Liver (tissue), 9 donors: ENCODE measurements around the gene AHI1. TPM values are rescaled to one million over a fixed set of nuclear protein-coding genes. Genes with fewer than 3 reads are reported as not detected.

Experiments used
- DNase-seq: peaks from one replicate; pipeline ENCODE4 v3.0.0-alpha.2; 2017; ENCODE audit warnings: low spot score
- H3K27ac ChIP-seq, 2 donors: one replicate each; pipeline ENCODE4 v1.7.0; 2013; ENCODE audit warnings: inconsistent platforms in 2 of 2, low read length in 2 of 2, control low read depth in 1 of 2, low read depth in 1 of 2, mild to moderate bottlenecking in 1 of 2
- H3K27me3 ChIP-seq, 4 donors: one replicate each; pipeline versions ENCODE4 v1.6.1 to v1.7.0; 2013; ENCODE audit warnings: low read length in 3 of 4, inconsistent platforms in 1 of 4, mild to moderate bottlenecking in 1 of 4, moderate library complexity in 1 of 4; ENCODE audit not compliant: control insufficient read depth in 4 of 4, insufficient read depth in 4 of 4
- H3K36me3 ChIP-seq, 4 donors: one replicate each; pipeline versions ENCODE4 v1.6.1 to v1.7.0; 2013; ENCODE audit warnings: low read length in 3 of 4, mild to moderate bottlenecking in 3 of 4, low read depth in 1 of 4, moderate library complexity in 1 of 4; ENCODE audit not compliant: control insufficient read depth in 4 of 4, insufficient read depth in 3 of 4
- H3K4me1 ChIP-seq, 4 donors: one replicate each; pipeline versions ENCODE4 v1.6.1 to v1.7.0; 2013; ENCODE audit warnings: low read length in 3 of 4, mild to moderate bottlenecking in 3 of 4, moderate library complexity in 1 of 4; ENCODE audit not compliant: control insufficient read depth in 4 of 4, insufficient read depth in 4 of 4
- H3K4me3 ChIP-seq, 3 donors: one replicate each; pipeline versions ENCODE4 v1.6.1 to v1.7.0; 2013; ENCODE audit warnings: low read length in 3 of 3, control low read depth in 1 of 3, low read depth in 1 of 3, mild to moderate bottlenecking in 1 of 3
- H3K9ac ChIP-seq, 2 donors: one replicate each; pipeline ENCODE4 v1.7.0; 2013; ENCODE audit warnings: low read length in 2 of 2, mild to moderate bottlenecking in 2 of 2, moderate library complexity in 2 of 2, control low read depth in 1 of 2, low read depth in 1 of 2
- H3K9me3 ChIP-seq, 4 donors: one replicate each; pipeline versions ENCODE4 v1.6.1 to v1.7.0; 2013; ENCODE audit warnings: low read length in 3 of 4; ENCODE audit not compliant: control insufficient read depth in 4 of 4
- EGR1 ChIP-seq, 2 donors: IDR thresholded peaks; 2 replicates each; pipeline ENCODE4 v1.6.1; 2016 to 2018; ENCODE audit warnings: antibody characterized with exemption in 2 of 2, low read depth in 2 of 2
- FOXA1 ChIP-seq: IDR thresholded peaks from 2 replicates; pipeline ENCODE4 v1.6.1; 2016; ENCODE audit warnings: antibody characterized with exemption
- FOXA2 ChIP-seq: IDR thresholded peaks from 2 replicates; pipeline ENCODE4 v1.6.1; 2016; ENCODE audit warnings: antibody characterized with exemption
- GABPA ChIP-seq, 2 donors: IDR thresholded peaks in 1 of 2; conservative IDR thresholded peaks in 1 of 2; 2 replicates each; pipeline ENCODE4 v1.6.1; 2016; ENCODE audit warnings: antibody characterized with exemption in 2 of 2, mild to moderate bottlenecking in 1 of 2, moderate library complexity in 1 of 2
- HNF4A ChIP-seq, 2 donors: conservative IDR thresholded peaks; 2 replicates each; pipeline ENCODE4 v1.6.1; 2016; ENCODE audit warnings: antibody characterized with exemption in 2 of 2, mild to moderate bottlenecking in 2 of 2
- HNF4G ChIP-seq: IDR thresholded peaks from 2 replicates; pipeline ENCODE4 v1.6.1; 2016; ENCODE audit warnings: antibody characterized with exemption
- JUND ChIP-seq, 2 donors: IDR thresholded peaks; 2 replicates each; pipeline ENCODE4 v1.6.1; 2016; ENCODE audit warnings: antibody characterized with exemption in 2 of 2
- MAX ChIP-seq: IDR thresholded peaks from 2 replicates; pipeline ENCODE4 v1.6.1; 2016; ENCODE audit warnings: antibody characterized with exemption
- RAD21 ChIP-seq, 2 donors: IDR thresholded peaks; 2 replicates each; pipeline ENCODE4 v1.6.1; 2016; ENCODE audit warnings: antibody characterized with exemption in 2 of 2, mild to moderate bottlenecking in 2 of 2
- RXRA ChIP-seq, 2 donors: IDR thresholded peaks; 2 replicates each; pipeline ENCODE4 v1.6.1; 2017 to 2018; ENCODE audit warnings: antibody characterized with exemption in 2 of 2, mild to moderate bottlenecking in 1 of 2
- SP1 ChIP-seq: IDR thresholded peaks from 2 replicates; pipeline ENCODE4 v1.6.1; 2018; ENCODE audit warnings: antibody characterized with exemption, mild to moderate bottlenecking
- TAF1 ChIP-seq: conservative IDR thresholded peaks from 2 replicates; pipeline ENCODE4 v1.6.1; 2016; ENCODE audit warnings: antibody characterized with exemption, mild to moderate bottlenecking
- YY1 ChIP-seq: IDR thresholded peaks from 2 replicates; pipeline ENCODE4 v1.6.1; 2016; ENCODE audit warnings: antibody characterized with exemption, mild to moderate bottlenecking
- ZBTB33 ChIP-seq: IDR thresholded peaks from 2 replicates; pipeline ENCODE4 v1.6.1; 2016; ENCODE audit warnings: antibody characterized with exemption
- WGBS: extraction: QIAGEN DNeasy Blood & Tissue Kit; methylation state at CpG from one replicate; pipeline ENCODE4 v1.1.7; 2013; 5-methylcytosine and 5-hydroxymethylcytosine counted together
- polyA plus RNA-seq, 2 donors: library from polyadenylated mRNA; stranded (reverse) in 1 of 2; unstranded in 1 of 2; fragments of 200-250 nt in 1 of 2; fragments of >200 nt in 1 of 2; fragmentation: Nextera tagmentation in 1 of 2; extraction: Ambion mirVana in 1 of 2; gene quantifications; one replicate each; pipeline versions ENCODE4 v1.2.1 to v1.2.3, GENCODE V29; 2013 to 2015
- total RNA-seq, 2 donors: library from RNA; depleted of rRNA; stranded (reverse); fragments of >200 nt; gene quantifications; one replicate each; pipeline ENCODE4 v1.2.3, GENCODE V29; 2014
- TF ChIP-seq, protein P1 (sequence below): fragments of 150-350 bp; IDR thresholded peaks from 2 replicates; pipeline ENCODE4 v1.5.1; 2017; ENCODE audit warnings: improper control_type of control experiment, low read depth, low read length; ENCODE audit not compliant: missing input control
- TF ChIP-seq, protein P2 (sequence below): IDR thresholded peaks from 2 replicates; pipeline ENCODE4 v1.6.1; 2016; ENCODE audit warnings: antibody characterized with exemption
- donor health status: healthy.
- donor health status: healthy.
- donor health status: healthy.
- donor health status: healthy.
- donor health status: healthy.

The AHI1 gene
- total and polyA plus RNA-seq, 4 donors = 2.0 to 14.4 (median 9.0) TPM

GRCh38 chr6:135498185-135498841 lies 773 bp upstream of the AHI1 start (continued):
- TF ChIP-seq, protein P1, sequence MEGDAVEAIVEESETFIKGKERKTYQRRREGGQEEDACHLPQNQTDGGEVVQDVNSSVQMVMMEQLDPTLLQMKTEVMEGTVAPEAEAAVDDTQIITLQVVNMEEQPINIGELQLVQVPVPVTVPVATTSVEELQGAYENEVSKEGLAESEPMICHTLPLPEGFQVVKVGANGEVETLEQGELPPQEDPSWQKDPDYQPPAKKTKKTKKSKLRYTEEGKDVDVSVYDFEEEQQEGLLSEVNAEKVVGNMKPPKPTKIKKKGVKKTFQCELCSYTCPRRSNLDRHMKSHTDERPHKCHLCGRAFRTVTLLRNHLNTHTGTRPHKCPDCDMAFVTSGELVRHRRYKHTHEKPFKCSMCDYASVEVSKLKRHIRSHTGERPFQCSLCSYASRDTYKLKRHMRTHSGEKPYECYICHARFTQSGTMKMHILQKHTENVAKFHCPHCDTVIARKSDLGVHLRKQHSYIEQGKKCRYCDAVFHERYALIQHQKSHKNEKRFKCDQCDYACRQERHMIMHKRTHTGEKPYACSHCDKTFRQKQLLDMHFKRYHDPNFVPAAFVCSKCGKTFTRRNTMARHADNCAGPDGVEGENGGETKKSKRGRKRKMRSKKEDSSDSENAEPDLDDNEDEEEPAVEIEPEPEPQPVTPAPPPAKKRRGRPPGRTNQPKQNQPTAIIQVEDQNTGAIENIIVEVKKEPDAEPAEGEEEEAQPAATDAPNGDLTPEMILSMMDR = peak; percentile 0
- TF ChIP-seq GABPA (IDR thresholded peaks at IDR 0.05 in 1 of 2, conservative IDR thresholded peaks at IDR 0.05 in 1 of 2) (no peak), RXRA (IDR thresholded peaks at IDR 0.05) (no peak), TAF1 (peak; percentile 60), JUND (IDR thresholded peaks at IDR 0.05) (peak; percentile 97 to 98), HNF4G (no peak), YY1 (peak; percentile 98), RAD21 (IDR thresholded peaks at IDR 0.05) (no peak), MAX (peak; percentile 37)

DNA sequence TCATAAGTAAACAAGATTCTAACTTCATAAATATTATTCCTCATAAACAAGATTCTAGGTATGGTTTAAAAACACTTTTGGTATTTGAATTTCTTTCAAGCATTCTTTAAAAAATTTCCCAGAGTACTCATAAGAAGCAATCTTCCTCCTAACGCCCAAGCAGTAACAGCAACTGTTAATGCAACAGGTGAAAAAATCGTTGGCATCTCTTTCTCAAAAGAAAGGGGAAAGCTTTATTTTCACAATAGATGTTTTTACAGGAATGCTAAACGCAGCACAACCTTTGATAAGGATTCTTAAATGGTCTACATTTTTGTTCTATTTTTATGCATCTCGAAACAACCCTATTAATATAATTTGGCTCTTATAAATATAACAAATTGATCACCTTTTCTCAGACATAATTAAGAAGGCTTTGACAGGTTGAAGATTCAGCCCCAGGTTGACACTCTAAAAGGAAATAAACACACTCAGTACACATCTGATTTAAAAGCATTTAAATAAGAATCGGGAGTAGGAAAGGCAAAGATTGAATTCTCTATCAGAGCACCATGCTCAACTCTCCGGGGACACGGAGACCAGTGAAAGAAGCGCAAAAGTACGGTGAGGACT lies 634 bp downstream of the AHI1 start:
- Histone ChIP-seq H3K27me3 (no peaks in the 10 kb centered on the region), H3K9me3 (no peaks in the 10 kb centered on the region), H3K9ac (peak overlapping the region; percentile 98), H3K36me3 (no peaks in the 10 kb centered on the region), H3K27ac (peak overlapping the region; percentile 94 to 99), H3K4me1 (peaks cover 0 to 3% (median 2%) of the 10 kb centered on the region in 4 donors), H3K4me3 (peak overlapping the region; percentile 70 to 98 (median 78))
- no peak for DNase-seq
- 2% methylated on average over 9 of the region's 9 CpGs for WGBS
- TF ChIP-seq, protein P2, sequence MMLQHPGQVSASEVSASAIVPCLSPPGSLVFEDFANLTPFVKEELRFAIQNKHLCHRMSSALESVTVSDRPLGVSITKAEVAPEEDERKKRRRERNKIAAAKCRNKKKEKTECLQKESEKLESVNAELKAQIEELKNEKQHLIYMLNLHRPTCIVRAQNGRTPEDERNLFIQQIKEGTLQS = no peak
- no peak for TF ChIP-seq RXRA (IDR thresholded peaks at IDR 0.05)
- TF ChIP-seq MAX = peak; percentile 5
- no peak for TF ChIP-seq YY1
- peak; percentile 50 for TF ChIP-seq TAF1
- TF ChIP-seq JUND (IDR thresholded peaks at IDR 0.05) = no peak
- TF ChIP-seq EGR1 (IDR thresholded peaks at IDR 0.05; ENCODE audit: low read depth in 2 of 2) = no peak

DNA sequence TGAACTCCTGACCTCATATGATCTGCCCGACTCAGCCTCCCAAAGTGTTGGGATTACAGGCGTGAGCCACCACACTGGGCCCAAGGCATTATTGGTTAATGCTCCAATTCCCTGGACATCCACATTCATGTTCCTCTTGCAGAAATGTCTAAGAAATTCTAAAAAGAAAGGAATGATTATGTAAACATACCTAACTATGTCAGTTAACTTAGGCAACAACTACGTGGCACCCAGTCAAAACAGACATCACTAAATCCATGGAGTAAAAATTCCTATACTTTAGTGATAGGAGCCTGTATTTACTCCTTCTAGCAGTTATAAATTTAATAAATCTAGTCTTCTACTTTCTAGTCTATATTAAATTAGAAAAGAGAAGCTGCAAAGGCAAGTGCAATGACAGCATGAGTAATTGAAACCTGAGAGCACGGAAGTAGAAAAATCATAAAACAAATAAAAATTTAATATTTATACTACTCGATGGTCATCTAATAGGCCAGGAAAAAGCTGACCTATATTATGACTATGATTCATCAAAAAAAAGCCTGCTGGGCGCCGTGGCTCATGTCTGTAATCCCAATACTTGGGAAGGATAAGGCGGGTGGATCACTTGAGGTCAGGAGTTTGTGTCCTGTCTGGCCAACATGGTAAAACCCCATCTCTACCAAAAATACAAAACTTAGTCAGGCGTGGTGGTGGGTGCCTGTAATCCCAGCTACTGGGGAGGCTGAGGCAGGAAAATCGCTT lies 4.2 kb downstream of the AHI1 start:
- WGBS = 92% methylated on average over 10 of the region's 10 CpGs
- peaks cover 0 to 3% (median under 1%) of the 10 kb centered on the region in 4 donors for H3K4me1 ChIP-seq
- no peak overlapping the region for H3K4me3 ChIP-seq
- H3K9me3 ChIP-seq = no peaks in the 10 kb centered on the region
- H3K9ac ChIP-seq = no peak overlapping the region
- no peak for DNase-seq
- peaks cover 0 to 13% (median 3%) of the 10 kb centered on the region in 4 donors for H3K36me3 ChIP-seq
- H3K27me3 ChIP-seq = no peaks in the 10 kb centered on the region
- no peak overlapping the region for H3K27ac ChIP-seq
- TF ChIP-seq GABPA (IDR thresholded peaks at IDR 0.05 in 1 of 2, conservative IDR thresholded peaks at IDR 0.05 in 1 of 2) (no peak), HNF4A (conservative IDR thresholded peaks at IDR 0.05) (no peak), RAD21 (IDR thresholded peaks at IDR 0.05) (no peak), MAX (no peak), SP1 (no peak), FOXA2 (no peak), ZBTB33 (no peak), JUND (IDR thresholded peaks at IDR 0.05) (no peak), FOXA1 (no peak)
- TF ChIP-seq, protein P2 = no peak
- TF ChIP-seq, protein P1 = no peak
